GM12878 (cell line): Measurements from ENCODE around the gene NAP1L5. TPM values are rescaled to one million over a fixed set of nuclear protein-coding genes. Genes with fewer than 3 reads are reported as not detected.

ENCODE experiments used
- ATAC-seq: fragments of 200-7000 bp; cut with Tn5 transposase; 3 replicates; pipeline ENCODE4 v1.9.1; 2020; ENCODE audit warnings: mild to moderate bottlenecking, moderate library complexity
- BruUV-seq: library from RNA; stranded (reverse); fragments of 400-500 nt; replicated peaks from 2 replicates; lab custom pipeline; 2021; lab: Mats Ljungman, UMichigan
- CTCF ChIA-PET: fragments of 300-600 bp; sonication (Branson Sonifier 250); formaldehyde crosslinking; extraction: SDS; loops from one replicate; lab custom pipeline; 2021; ENCODE audit warnings: inconsistent platforms; lab: Yijun Ruan, JAX
- POLR2A ChIA-PET: fragments of 350-600 bp; formaldehyde crosslinking; extraction: SDS; loops from one replicate; lab custom pipeline; 2021; ENCODE audit warnings: inconsistent platforms; lab: Charles Lee
- RAD21 ChIA-PET: fragments of 300-600 bp; sonication (Branson Sonifier 250); formaldehyde crosslinking; loops from one replicate; lab custom pipeline; 2023; ENCODE audit warnings: antibody characterized with exemption; ENCODE audit not compliant: unreplicated experiment; lab: Charles Lee
- SMC1A ChIA-PET: fragments of 300-600 bp; sonication (Branson Sonifier 250); formaldehyde crosslinking; loops from one replicate; lab custom pipeline; 2023; ENCODE audit not compliant: unreplicated experiment, uncharacterized antibody; lab: Charles Lee
- DNase-seq: peaks from one replicate; pipeline ENCODE4 v3.0.0-alpha.2; 2011; ENCODE audit warnings: low read depth, low spot score
- FAIRE-seq: peaks from 3 replicates; lab custom pipeline; 2011; peaks lifted over from hg19 to GRCh38; lab: Jason Lieb, UNC
- H2AFZ ChIP-seq: 2 replicates; pipeline ENCODE4 v1.6.0; 2011; ENCODE audit warnings: low read depth, low read length, control low read depth; ENCODE audit not compliant: control insufficient read depth
- H3K27ac ChIP-seq: 2 replicates; pipeline ENCODE4 v1.5.1; 2011; ENCODE audit warnings: control low read depth; ENCODE audit not compliant: control insufficient read depth, insufficient read depth
- H3K27me3 ChIP-seq, 2 experiments: replicated peaks in 1 of 2; 2 replicates each; pipeline versions ENCODE4 v1.6.0 to v1.6.1; 2011; ENCODE audit warnings: low read length in 1 of 2; ENCODE audit not compliant: control insufficient read depth in 2 of 2, insufficient read depth in 2 of 2
- H3K36me3 ChIP-seq, 2 experiments: 2 replicates each; pipeline ENCODE4 v1.5.1; 2011; ENCODE audit warnings: low read length in 1 of 2; ENCODE audit not compliant: control insufficient read depth in 2 of 2, insufficient read depth in 2 of 2
- H3K4me1 ChIP-seq: 2 replicates; pipeline ENCODE4 v1.6.1; 2011; ENCODE audit warnings: mild to moderate bottlenecking, low read length, moderate library complexity, mixed read lengths; ENCODE audit not compliant: control insufficient read depth, insufficient read depth
- H3K4me2 ChIP-seq: 2 replicates; pipeline ENCODE4 v1.6.0; 2011; ENCODE audit warnings: control low read depth; ENCODE audit not compliant: control insufficient read depth, insufficient read depth
- H3K4me3 ChIP-seq: fragments of 200-600 bp; sonication (generic); 2 replicates; pipeline ENCODE4 v1.5.1; 2016
- H3K79me2 ChIP-seq: 2 replicates; pipeline ENCODE4 v1.6.0; 2011; ENCODE audit warnings: low read length; ENCODE audit not compliant: control insufficient read depth, insufficient read depth
- H3K9ac ChIP-seq: 2 replicates; pipeline ENCODE4 v1.8.0; 2011; ENCODE audit warnings: low read length, control low read depth, mixed read lengths; ENCODE audit not compliant: control insufficient read depth, insufficient read depth
- H3K9me3 ChIP-seq: replicated peaks from 3 replicates; pipeline ENCODE4 v1.5.1; 2011; ENCODE audit warnings: mild to moderate bottlenecking, low read length; ENCODE audit not compliant: control insufficient read depth, insufficient read depth
- H4K20me1 ChIP-seq: 2 replicates; pipeline ENCODE4 v1.6.0; 2011; ENCODE audit not compliant: control insufficient read depth, insufficient read depth
- E2F8 ChIP-seq: fragments of 450-650 bp; IDR thresholded peaks from 2 replicates; pipeline ENCODE4 v1.6.1; 2018; ENCODE audit warnings: mild to moderate bottlenecking, low read depth, moderate library complexity; ENCODE audit not compliant: partially characterized antibody
- RBBP5 ChIP-seq: fragments of 200-600 bp; sonication (generic); conservative IDR thresholded peaks from 2 replicates; pipeline ENCODE4 v1.6.1; 2016
- SIX5 ChIP-seq: IDR thresholded peaks from 2 replicates; pipeline ENCODE4 v1.6.1; 2011; ENCODE audit warnings: mild to moderate bottlenecking, low read depth, low read length, moderate library complexity; ENCODE audit not compliant: severe bottlenecking
- WGBS: methylation state at CpG from one replicate; pipeline ENCODE4 v1.1.6; 2016; ENCODE audit warnings: low lambda C conversion rate; ENCODE audit not compliant: insufficient replicate concordance, insufficient coverage; ENCODE audit errors: missing lambda C conversion rate; 5-methylcytosine and 5-hydroxymethylcytosine counted together
- in situ Hi-C: fragments of 300-500 bp; cut with MboI; formaldehyde crosslinking; loops from 9 replicates; pipeline ENCODE4 v1.14.3; 2018; ENCODE audit warnings: mixed read lengths
- intact Hi-C: fragments of 100-400 bp; cut with micrococcal nuclease; formaldehyde crosslinking; loops from one replicate; pipeline ENCODE4 v1.14.2; 2022; ENCODE audit not compliant: unreplicated experiment
- polyA plus RNA-seq, 11 experiments: library from polyadenylated mRNA; depleted of rRNA in 4 of 11; unstranded in 6 of 11; stranded (reverse) in 5 of 11; fragments of >200 nt; fragmentation: Nextera tagmentation in 4 of 11; fragmentation: Illumina TruSeq in 1 of 11; extraction: Ambion mirVana in 4 of 11; extraction: Trizol in 1 of 11; gene quantifications; 1 replicate in 1 of 11; 2 replicates in 10 of 11; pipeline versions ENCODE4 v1.2.1 to v1.2.3, GENCODE V29; 2011 to 2016; ENCODE audit warnings: inconsistent platforms in 2 of 11, missing spikeins in 2 of 11, low read depth in 1 of 11
- total RNA-seq, 4 experiments: library from RNA; depleted of rRNA in 3 of 4; stranded (reverse); fragments of >200 nt in 3 of 4; fragmentation: Illumina TruSeq in 1 of 4; extraction: Trizol in 1 of 4; gene quantifications; 2 replicates each; pipeline versions ENCODE4 v1.2.1 to v1.2.3, GENCODE V29; 2013 to 2021

NAP1L5 gene
- total and polyA plus RNA-seq, 10 of the 15 experiments (the other 5 are each of a cell fraction or from before 2014, with no cell fraction given) = 2.1 to 5.3 (median 3.7) TPM

- no peak for ATAC-seq
- no peak for FAIRE-seq
- WGBS = 72% methylated on average over 2 of the region's 2 CpGs
Measured at GRCh38 chr4:88722828-88723227, 25.2 kb upstream of the NAP1L5 start.

More at GRCh38 chr4:88722828-88723227, 25.2 kb upstream of the NAP1L5 start:
- H3K4me1 ChIP-seq = no peaks in the 10 kb centered on the region
- H3K36me3 ChIP-seq = no peaks in the 10 kb centered on the region
- no peaks in the 10 kb centered on the region for H3K27me3 ChIP-seq
- no peaks in the 10 kb centered on the region for H3K79me2 ChIP-seq
- CTCF ChIA-PET = interaction anchor here (0.8 to 1.0 kb wide), 2 partner anchors 68 to 183 kb away, joined by 3 read pairs; no protein-coding TSS in a partner anchor
- POLR2A ChIA-PET = no interaction called here
- BruUV-seq = no TSS peak
- no peaks in the 10 kb centered on the region; the same call in 2 of the 3 replicates for H3K9me3 ChIP-seq
- intact Hi-C loops (no loop called here), in situ Hi-C loops (no loop called here)
- no peaks in the 10 kb centered on the region for H4K20me1 ChIP-seq
- H3K9ac ChIP-seq = no peak overlapping the region
- H3K4me3 ChIP-seq = no peak overlapping the region
- H3K27ac ChIP-seq = no peak overlapping the region
- no peak overlapping the region for H2AFZ ChIP-seq
- DNase-seq = no peak
- H3K4me2 ChIP-seq = no peak overlapping the region
- SMC1A ChIA-PET = interaction anchor here (0.9 to 1.2 kb wide), 3 partner anchors 9 to 52 kb away, joined by 3 to 7 read pairs (median 5); no protein-coding TSS in a partner anchor
- RAD21 ChIA-PET = no interaction called here
- TF ChIP-seq RBBP5 (no peak), E2F8 (no peak), SIX5 (no peak)
